ENCODE data around the gene COQ8A. TPM values are rescaled to one million over a fixed set of nuclear protein-coding genes. Genes with fewer than 3 reads are reported as not detected.

Gene COQ8A
- total RNA-seq, 1 experiment from 2014 or later = 35.3 TPM

GRCh38 chr1:226958300-226958699 is 18.2 kb downstream of the COQ8A start:
- Histone ChIP-seq H3K4me3 (replicated peaks in 1 of 2; ENCODE audit: low read depth in 1 of 2, low read length in 2 of 2) (no peak overlapping the region), H3K27ac (ENCODE audit: low read depth, low read length) (no peak overlapping the region), H3K27me3 (ENCODE audit: insufficient read depth, low read length) (no peaks in the 10 kb centered on the region), H3K36me3 (ENCODE audit: control insufficient read depth in 1 of 2, insufficient read depth in 2 of 2, low read length in 2 of 2) (no peaks in the 10 kb centered on the region), H2AFZ (ENCODE audit: low read depth, low read length, poor library complexity, severe bottlenecking) (no peak overlapping the region), H3K79me2 (ENCODE audit: insufficient read depth, low read length) (peaks cover 3% of the 10 kb centered on the region; the same call in 1 of the 2 replicates), H3K9me3 (ENCODE audit: control insufficient read depth in 1 of 2, insufficient read depth in 1 of 2, low read depth in 1 of 2, low read length in 2 of 2) (peaks cover 0 to 5% of the 10 kb centered on the region in 2 experiments; a peak in 1 of 4 replicates), H4K20me1 (ENCODE audit: insufficient read depth) (no peaks in the 10 kb centered on the region), H3K9ac (ENCODE audit: low read length) (no peak overlapping the region), H3K4me1 (ENCODE audit: control insufficient read depth in 1 of 2, insufficient read depth in 2 of 2, low read length in 2 of 2) (no peaks in the 10 kb centered on the region), H3K9me2 (ENCODE audit: insufficient read depth) (no peaks in the 10 kb centered on the region), H3K4me2 (ENCODE audit: low read length) (no peak overlapping the region)
- DNase-seq (ENCODE audit: low read depth, low spot score) (no peak), ATAC-seq (no peak)
- RAD21 ChIA-PET (ENCODE audit: low non-redundant PET in 1 of 2, low total read pairs in 2 of 2, uncharacterized antibody in 2 of 2, unreplicated experiment in 2 of 2) = no interaction called here
- POLR2A ChIA-PET = no interaction called here
- no TSS peak for BruUV-seq (replicated peaks)
- intact Hi-C loops (cut with micrococcal nuclease) = no loop called here
- CTCF ChIA-PET = no interaction called here
- no peak for TF ChIP-seq CTCF (IDR thresholded peaks at IDR 0.05 in 2 of 3, conservative IDR thresholded peaks at IDR 0.05 in 1 of 3; ENCODE audit: borderline replicate concordance in 1 of 3, insufficient read depth in 1 of 3, low read depth in 2 of 3, low read length in 2 of 3)
- TF ChIP-seq YY1 (IDR thresholded peaks at IDR 0.05; ENCODE audit: extremely low read depth, insufficient replicate concordance, low read depth, low read length) = no peak
- TF ChIP-seq, protein P1, sequence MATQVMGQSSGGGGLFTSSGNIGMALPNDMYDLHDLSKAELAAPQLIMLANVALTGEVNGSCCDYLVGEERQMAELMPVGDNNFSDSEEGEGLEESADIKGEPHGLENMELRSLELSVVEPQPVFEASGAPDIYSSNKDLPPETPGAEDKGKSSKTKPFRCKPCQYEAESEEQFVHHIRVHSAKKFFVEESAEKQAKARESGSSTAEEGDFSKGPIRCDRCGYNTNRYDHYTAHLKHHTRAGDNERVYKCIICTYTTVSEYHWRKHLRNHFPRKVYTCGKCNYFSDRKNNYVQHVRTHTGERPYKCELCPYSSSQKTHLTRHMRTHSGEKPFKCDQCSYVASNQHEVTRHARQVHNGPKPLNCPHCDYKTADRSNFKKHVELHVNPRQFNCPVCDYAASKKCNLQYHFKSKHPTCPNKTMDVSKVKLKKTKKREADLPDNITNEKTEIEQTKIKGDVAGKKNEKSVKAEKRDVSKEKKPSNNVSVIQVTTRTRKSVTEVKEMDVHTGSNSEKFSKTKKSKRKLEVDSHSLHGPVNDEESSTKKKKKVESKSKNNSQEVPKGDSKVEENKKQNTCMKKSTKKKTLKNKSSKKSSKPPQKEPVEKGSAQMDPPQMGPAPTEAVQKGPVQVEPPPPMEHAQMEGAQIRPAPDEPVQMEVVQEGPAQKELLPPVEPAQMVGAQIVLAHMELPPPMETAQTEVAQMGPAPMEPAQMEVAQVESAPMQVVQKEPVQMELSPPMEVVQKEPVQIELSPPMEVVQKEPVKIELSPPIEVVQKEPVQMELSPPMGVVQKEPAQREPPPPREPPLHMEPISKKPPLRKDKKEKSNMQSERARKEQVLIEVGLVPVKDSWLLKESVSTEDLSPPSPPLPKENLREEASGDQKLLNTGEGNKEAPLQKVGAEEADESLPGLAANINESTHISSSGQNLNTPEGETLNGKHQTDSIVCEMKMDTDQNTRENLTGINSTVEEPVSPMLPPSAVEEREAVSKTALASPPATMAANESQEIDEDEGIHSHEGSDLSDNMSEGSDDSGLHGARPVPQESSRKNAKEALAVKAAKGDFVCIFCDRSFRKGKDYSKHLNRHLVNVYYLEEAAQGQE (IDR thresholded peaks at IDR 0.05; ENCODE audit: low read depth) = no peak
- TF ChIP-seq ZFX (IDR thresholded peaks at IDR 0.05) = no peak
- TF ChIP-seq, protein P2, sequence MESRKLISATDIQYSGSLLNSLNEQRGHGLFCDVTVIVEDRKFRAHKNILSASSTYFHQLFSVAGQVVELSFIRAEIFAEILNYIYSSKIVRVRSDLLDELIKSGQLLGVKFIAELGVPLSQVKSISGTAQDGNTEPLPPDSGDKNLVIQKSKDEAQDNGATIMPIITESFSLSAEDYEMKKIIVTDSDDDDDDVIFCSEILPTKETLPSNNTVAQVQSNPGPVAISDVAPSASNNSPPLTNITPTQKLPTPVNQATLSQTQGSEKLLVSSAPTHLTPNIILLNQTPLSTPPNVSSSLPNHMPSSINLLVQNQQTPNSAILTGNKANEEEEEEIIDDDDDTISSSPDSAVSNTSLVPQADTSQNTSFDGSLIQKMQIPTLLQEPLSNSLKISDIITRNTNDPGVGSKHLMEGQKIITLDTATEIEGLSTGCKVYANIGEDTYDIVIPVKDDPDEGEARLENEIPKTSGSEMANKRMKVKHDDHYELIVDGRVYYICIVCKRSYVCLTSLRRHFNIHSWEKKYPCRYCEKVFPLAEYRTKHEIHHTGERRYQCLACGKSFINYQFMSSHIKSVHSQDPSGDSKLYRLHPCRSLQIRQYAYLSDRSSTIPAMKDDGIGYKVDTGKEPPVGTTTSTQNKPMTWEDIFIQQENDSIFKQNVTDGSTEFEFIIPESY (IDR thresholded peaks at IDR 0.05; ENCODE audit: extremely low read depth, insufficient replicate concordance, low read length) = no peak
- TF ChIP-seq EGR1 (IDR thresholded peaks at IDR 0.05; ENCODE audit: low read depth) = no peak
- TF ChIP-seq EZH2 (IDR thresholded peaks at IDR 0.05) = no peak
- TF ChIP-seq RAD21 (IDR thresholded peaks at IDR 0.05; ENCODE audit: low read depth) = no peak
- no peak for TF ChIP-seq POLR2AphosphoS5 (IDR thresholded peaks at IDR 0.05; ENCODE audit: low read depth, low read length)
- TF ChIP-seq CEBPB (IDR thresholded peaks at IDR 0.05; ENCODE audit: low read depth) = no peak
- no peak for TF ChIP-seq MAX (IDR thresholded peaks at IDR 0.05)
- no peak for TF ChIP-seq SRF (IDR thresholded peaks at IDR 0.05; ENCODE audit: low read depth)
- no peak for TF ChIP-seq SP1 (IDR thresholded peaks at IDR 0.05; ENCODE audit: low read depth)
- TF ChIP-seq, protein P3, sequence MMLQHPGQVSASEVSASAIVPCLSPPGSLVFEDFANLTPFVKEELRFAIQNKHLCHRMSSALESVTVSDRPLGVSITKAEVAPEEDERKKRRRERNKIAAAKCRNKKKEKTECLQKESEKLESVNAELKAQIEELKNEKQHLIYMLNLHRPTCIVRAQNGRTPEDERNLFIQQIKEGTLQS (IDR thresholded peaks at IDR 0.05) = no peak
- no peak for TF ChIP-seq TCF7L2 (IDR thresholded peaks at IDR 0.05; ENCODE audit: borderline replicate concordance, extremely low read depth, insufficient read depth, insufficient read length)
- no peak for TF ChIP-seq POLR2A (IDR thresholded peaks at IDR 0.05; ENCODE audit: borderline replicate concordance, extremely low read depth, insufficient read depth, insufficient read length)
- no peak for TF ChIP-seq ZNF274 (IDR thresholded peaks at IDR 0.05; ENCODE audit: low read depth, low read length)
- TF ChIP-seq EZH2phosphoT487 (IDR thresholded peaks at IDR 0.05; ENCODE audit: borderline replicate concordance) = no peak
